Activated T-helper 1 cell treated with Interleukin-2 at 50 U/mL for 16 hours (primary cell): ENCODE results near the gene ATG9A.

Source experiments
- DNase-seq: peaks from one replicate; pipeline ENCODE4 v3.0.0-alpha.2; 2020; ENCODE audit warnings: low read depth

ATG9A gene

GRCh38 chr2:219252570-219252899 is 23.1 kb upstream of the ATG9A start:
- no peak for DNase-seq

- DNase-seq, result no peak
Observed at GRCh38 chr2:219252084-219252483, 22.6 kb upstream of the ATG9A start.

GRCh38 chr2:219251656-219252055 is 22.2 kb upstream of the ATG9A start:
- no peak for DNase-seq

- no peak for DNase-seq
Observed at GRCh38 chr2:219250049-219250781, 20.8 kb upstream of the ATG9A start.

GRCh38 chr2:219249203-219249980 is 20.0 kb upstream of the ATG9A start:
- peak; percentile 27 for DNase-seq

GRCh38 chr2:219248845-219249202 is 19.4 kb upstream of the ATG9A start:
- DNase-seq, result no peak

GRCh38 chr2:219247678-219248642 is 18.5 kb upstream of the ATG9A start:
- peak; percentile 43 for DNase-seq

GRCh38 chr2:219246559-219246958 is 17.1 kb upstream of the ATG9A start:
- no peak for DNase-seq

- DNase-seq, result no peak
Observed at GRCh38 chr2:219245899-219246230, 16.4 kb upstream of the ATG9A start.

- peak; percentile 82 for DNase-seq
Observed at GRCh38 chr2:219245148-219245898, 15.9 kb upstream of the ATG9A start, which contains the start of the genes GLB1L and STK16. Gene GLB1L (minus strand): TSS chr2:219245444. CDS start chr2:219243573, 1,871 bp downstream. Gene STK16 (plus strand): TSS chr2:219245479. CDS start chr2:219246000, 521 bp downstream.

- no peak for DNase-seq
Observed at GRCh38 chr2:219244789-219245147, 15.3 kb upstream of the ATG9A start.

GRCh38 chr2:219243291-219243761 is 13.9 kb upstream of the ATG9A start:
- no peak for DNase-seq

GRCh38 chr2:219234331-219234730 is 4.9 kb upstream of the ATG9A start:
- DNase-seq, result no peak

- DNase-seq, result no peak
Observed at GRCh38 chr2:219230059-219230540, 664 bp upstream of the ATG9A start.

- no peak for DNase-seq
Observed at GRCh38 chr2:219228911-219229304, 528 bp downstream of the ATG9A start.

GRCh38 chr2:219228041-219228910 is 1.2 kb downstream of the ATG9A start:
- no peak for DNase-seq

- no peak for DNase-seq
Observed at GRCh38 chr2:219225350-219225749, 4.1 kb downstream of the ATG9A start.

- DNase-seq, result no peak
Observed at GRCh38 chr2:219223831-219224610, 5.4 kb downstream of the ATG9A start.

GRCh38 chr2:219221957-219222518 is 7.4 kb downstream of the ATG9A start:
- no peak for DNase-seq
